GM19099 (cell line): ENCODE results near the gene RCN2.

Experiments used
- POLR2A ChIP-seq: IDR thresholded peaks from 3 replicates; pipeline ENCODE4 v1.6.1; 2011; ENCODE audit warnings: low read depth; ENCODE audit not compliant: insufficient read length; ENCODE audit errors: extremely low read depth

Gene RCN2

DNA sequence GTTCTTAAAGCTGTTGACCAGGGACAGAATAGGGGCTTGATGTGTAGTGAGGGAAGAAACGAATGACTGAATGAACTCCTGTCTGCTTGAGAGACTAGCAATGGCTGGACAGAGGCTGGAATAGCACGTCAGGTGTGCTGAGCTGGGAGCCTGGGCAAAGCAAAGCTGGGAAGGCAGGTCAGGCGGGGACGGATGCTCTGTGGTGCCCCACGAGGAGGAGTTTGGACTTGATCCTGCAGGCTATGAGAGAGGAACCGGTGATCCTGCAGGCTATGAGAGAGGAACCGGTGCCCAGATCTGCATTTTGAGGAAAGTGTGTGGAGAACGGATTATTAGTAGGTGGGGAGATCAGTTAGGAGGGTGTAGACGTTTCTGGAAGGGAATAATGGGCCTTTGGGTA, 32.0 kb downstream of the RCN2 start:
- no peak for TF ChIP-seq POLR2A

DNA sequence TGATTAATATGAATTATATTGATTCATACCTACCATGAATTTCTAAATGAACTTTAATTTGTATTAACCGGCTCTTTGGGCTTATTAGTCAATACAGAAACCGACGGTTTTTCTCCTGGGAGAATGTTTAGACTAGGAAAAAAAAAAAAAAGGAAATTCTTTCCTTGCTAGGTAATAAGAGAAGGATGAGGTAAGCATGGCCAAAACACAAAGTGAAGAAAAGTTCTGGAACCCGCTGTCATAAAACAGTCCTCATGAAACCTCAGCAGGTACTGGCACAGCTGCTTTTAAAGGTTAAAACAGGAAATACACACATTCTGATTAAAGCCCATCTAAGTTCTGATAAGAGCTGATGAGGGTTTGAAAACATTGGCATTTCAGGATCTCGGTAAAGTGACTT, 32.6 kb downstream of the RCN2 start:
- TF ChIP-seq POLR2A: no peak

DNA sequence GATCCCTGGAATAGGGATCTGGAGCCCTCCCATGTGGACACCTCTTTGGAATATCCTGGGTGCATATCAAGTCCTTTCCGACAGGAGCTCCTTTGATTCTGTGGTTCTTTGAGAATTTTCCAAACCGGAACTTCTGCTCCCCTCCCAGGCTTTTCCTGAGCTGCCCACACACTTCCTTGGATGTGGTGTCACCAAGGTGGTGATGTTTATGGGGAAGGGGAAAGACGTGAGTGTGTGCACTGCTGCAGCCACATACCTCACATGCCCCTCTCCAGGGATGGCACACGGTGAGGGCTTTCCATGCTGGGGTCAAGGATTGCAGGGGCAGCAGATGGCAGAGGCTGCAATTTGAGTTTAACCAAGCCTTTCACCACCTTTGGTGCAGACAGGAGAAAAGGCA, 35.5 kb downstream of the RCN2 start:
- no peak for TF ChIP-seq POLR2A

DNA sequence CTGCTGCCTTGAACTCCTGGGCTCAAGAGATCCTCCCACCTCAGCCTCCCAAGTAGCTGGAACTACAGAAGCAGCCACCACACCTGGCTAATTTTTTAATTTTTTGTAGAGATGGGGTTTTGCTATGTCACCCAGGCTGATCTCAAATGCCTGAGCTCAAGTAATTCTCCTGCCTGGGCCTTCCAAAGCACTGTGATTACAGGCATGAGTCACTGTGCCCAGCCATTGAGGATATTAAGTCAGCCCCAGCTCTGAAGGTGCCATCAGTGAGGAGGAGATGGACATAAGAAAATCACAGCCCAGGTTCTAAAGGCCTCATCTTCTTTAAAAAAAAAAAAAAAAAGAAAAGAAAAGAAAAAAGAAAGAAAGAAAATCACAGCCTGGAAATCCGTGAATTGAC, 36.8 kb downstream of the RCN2 start:
- no peak for TF ChIP-seq POLR2A

DNA sequence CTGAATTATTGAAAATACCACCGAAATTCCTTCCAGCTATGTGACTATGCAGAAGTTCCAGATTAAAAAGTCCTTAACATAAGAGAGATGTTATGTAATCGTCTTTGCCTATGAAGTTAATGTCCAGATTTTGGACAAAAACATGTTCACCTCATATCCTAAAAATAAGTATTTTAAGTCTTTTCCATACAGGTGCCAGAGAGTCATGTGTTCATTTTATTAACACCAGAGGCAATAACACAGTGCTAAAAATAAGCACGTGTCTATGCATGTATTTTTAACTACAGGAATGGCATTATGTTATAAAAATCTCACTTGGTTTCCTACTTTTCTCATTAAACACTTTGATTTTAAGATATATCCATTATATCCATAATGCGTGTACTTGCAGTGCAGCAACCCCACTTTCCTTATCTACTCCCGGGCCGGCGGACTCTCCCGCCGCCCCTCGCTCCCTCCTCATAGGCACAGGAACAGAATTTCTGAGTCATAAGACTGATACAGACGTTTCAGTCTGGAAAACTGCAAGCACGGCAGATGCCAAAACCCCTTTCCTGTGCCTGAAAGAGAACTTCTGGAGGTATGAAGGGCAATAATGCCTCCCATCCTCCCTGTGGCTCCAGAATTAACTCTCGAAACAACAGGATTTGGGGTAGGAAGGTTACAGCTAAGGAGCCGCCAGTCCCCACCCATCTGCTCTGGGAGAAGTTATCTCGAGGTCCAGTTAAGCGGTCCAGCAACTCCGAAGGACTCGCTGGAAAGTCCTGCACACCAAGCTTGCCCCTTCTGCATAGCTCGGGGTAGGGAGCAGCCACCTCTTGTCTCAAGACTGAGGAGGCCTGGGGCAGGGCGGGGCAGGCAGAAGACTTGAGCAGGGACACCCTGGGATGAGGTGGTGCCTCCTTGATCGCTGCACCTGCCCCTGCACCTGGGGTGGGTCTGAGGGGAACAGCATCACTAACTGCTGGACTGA, 41.1 kb downstream of the RCN2 start:
- no peak for TF ChIP-seq POLR2A

DNA sequence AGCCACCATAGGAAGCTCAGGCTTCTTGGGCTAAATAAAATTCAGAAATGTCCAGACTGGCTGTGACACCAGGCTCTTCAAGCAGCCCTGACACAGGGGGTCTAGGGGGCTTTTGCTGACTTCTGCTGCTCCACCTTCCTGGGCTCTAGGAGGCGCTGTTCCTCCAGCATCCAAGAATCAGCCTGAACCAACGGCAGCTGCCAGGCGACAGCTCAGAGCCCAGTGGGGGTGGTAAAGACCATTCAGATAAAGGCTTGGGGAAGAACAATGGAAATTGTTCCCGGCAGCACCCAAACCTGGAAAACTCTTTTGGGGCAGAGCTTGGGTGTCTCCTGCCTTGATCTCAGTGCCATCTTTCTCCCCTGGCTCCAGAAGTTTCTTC, 41.8 kb downstream of the RCN2 start:
- TF ChIP-seq POLR2A: no peak

DNA sequence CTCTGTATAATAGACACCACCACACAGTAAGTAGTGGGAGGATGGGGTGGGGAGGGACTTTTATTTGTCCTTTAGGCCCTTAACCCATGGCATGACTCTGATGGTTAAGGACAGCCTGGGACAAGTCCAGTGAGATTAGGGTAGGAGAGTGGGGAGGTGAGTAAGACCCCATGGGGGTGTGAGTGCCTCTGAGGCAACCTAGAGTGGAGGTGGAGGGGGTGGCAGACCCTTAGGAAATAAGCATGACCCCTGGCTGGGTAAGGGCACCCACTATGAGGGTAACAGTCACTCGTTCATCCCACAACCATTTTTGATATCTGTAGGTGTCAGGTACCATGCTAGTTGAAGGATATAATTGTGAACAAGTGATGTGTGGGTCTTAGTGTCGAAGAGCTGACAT, 42.4 kb downstream of the RCN2 start:
- no peak for TF ChIP-seq POLR2A

DNA sequence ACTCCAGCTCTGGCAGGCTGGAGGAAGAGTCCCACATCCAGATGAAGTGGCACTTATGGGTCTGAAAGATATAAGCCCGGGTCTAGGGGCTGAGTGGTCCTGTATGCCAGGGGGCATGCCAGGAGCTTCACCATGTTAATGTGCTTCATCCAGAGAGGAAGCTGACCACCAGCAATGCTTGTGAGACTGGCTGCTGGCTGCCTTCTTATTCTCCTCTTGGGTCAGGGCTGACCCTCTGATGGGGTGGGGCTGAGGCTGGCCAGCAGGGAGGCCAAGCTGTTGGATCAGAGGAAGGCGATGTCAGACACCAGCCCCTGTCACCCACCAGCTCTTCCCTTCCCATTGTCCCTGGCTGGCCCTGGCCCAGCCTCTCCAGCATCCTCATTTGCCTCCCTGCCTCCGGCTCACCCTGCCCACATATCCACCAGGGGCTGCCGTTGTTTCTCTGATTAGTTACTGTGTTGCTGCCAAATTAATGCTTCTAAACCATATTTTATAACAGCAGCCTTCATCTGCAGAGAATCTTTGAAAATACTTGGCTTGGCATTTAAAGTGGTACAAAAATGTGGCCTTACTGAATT, 43.0 kb downstream of the RCN2 start:
- TF ChIP-seq POLR2A: no peak

DNA sequence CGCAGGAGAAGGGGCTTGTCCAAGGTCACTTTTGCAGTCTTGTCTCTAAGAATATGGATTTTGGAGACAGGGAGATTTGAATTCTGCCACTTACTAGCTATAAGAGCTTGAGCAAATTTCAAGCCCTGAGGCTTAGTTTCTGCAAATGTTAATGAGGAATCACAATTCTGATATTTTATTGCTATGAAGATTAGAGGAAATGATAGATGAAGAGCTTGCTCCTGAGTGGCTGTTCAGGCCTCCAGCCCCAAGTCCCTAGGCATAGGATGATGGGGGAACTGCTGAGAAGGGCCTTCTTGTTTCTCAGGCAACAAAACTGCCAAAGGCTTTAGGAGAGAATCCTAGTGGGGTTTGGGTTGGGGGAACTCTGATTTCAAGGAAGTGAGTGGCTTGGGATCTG, 44.6 kb downstream of the RCN2 start:
- no peak for TF ChIP-seq POLR2A

DNA sequence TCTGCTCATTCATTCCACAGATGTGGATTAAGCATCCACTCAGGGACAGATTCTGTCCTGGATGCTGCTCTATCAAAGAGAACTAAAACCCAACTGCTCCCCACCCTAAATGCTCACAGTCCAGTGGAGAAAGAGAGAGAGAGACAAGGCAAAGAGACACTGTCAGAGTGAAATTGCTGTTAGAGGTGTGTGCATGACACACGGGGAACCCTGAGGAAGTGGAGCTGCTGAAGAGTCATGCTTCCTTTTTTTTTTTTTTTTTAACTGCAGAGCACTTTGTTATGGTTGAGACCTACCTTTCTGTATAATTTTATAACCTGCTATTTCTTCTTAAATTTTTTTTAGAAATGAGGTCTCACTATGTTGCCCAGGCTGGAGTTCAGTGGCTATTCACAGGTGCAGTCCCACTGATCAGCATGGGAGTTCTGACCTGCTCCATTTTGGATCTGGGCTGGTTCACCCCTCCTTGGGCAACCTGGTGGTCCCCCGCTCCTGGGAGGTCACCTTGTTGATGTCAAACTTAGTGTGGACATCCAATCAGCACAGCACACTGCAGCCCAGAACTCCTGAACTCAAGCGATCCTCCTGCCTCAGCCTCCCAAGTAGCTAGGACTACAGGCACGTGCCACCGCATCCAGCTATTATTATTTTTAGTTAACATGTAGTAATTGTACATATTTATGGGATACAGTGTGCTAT, 45.2 kb downstream of the RCN2 start:
- no peak for TF ChIP-seq POLR2A

DNA sequence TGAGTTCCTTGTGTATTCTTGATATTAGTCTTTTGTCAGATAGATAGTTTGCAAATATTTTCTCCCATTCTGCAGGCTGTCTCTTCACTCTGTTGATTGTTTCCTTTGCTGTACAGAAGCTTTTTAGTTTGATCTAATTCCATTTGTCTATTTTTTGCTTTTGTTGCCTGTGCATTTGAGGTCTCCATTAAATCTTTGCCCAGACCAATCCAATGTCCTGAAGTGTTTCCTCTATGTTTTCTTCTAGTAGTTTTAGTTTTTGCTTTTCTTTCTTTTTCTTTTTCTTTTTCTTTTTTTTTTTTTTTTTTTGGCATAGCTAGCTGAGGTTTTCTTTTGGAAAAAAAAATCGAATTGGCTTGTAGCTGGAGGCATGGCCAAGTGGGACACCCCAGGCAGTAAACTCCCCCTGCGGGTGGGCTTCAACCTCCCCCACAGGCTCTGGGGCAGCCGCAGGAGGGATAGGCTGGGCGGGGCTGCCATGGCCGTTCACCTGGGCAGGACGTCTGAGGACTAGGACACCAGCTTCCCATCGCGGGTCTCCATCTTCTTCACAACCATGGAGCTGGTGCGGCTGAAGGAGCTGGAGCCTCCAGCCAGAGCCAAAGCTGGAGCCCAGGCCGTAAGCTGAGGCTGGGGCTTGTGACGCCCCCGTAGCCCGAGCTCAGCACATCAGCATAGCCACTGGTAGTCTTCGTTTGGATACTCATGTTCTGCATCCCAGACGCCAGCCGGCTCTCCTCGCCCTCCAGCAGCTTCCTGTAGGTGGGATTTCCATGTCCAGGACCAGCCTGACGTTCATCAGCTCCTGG, 47.2 kb downstream of the RCN2 start:
- no peak for TF ChIP-seq POLR2A

DNA sequence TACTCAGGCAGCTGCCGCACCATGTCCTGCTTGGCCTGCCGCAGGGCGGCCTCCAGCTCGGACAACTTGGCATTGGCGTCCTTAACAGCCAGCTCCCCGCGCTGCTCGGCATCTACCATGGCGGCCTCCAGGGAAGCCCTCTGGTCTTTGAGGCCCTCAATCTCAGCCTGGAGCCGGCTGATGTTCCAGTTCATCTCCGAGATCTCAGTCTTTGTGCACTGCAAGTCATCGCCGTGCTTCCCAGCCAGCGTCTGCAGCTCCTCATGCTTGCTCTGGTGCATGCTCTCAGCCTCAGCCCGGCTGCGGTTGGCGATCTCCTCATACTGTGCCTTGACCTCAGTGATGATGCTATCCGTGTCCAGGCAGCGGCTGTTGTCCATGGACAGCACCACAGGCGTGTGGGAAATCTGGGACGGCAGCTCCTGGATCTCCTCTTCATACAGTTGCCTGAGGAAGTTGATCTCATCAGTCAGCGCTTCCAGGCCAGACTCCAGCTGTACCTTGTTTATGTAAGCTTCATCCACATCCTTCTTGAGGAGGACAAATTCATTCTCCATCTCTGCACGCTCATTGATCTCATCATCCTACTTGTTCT, 47.9 kb downstream of the RCN2 start:
- no peak for TF ChIP-seq POLR2A

DNA sequence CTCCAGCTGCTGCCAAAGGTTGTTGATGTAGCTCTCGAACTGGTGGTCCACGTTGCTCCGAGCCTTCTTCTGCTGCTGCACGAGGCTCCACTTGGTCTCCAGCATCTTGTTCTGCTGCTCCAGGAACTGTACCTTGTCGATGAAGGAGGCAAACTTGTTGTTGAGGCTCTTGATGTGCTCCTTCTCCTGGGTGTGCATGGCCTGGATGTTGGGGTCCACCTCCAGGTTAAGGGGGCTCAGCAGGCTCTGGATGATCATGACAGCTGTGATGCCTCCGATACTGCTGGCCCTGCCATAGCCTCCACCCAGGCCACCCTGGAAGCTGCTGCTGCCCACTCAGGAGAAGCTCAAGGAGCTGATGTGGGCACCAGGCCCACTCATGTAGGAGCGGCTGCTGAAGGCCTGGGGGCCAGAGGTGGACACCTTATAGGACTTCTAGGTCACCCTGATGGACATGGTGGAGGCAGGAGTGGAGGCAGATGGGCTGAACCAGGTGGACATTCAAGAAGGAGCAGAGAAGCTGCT, 48.5 kb downstream of the RCN2 start:
- TF ChIP-seq POLR2A: no peak

DNA sequence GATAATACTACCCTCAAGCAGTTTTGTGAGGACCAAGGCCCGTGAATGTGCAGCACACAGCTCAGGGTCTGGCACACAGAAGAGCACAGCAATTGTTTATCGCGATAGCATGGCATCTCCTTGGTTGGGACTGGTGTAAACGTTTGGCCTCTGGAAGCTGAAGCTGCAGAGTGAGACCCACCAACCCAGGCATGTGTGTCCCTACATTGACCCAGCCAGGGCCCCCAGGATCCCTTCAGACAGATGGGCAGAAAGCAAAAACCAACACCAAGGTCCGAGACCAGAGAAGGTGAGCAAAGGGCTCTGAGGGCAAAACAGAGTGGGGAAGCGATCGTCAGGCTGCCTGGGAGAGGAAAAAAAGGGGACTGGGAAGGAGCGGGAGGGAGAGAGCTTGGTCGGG, 50.8 kb downstream of the RCN2 start:
- TF ChIP-seq POLR2A: no peak

DNA sequence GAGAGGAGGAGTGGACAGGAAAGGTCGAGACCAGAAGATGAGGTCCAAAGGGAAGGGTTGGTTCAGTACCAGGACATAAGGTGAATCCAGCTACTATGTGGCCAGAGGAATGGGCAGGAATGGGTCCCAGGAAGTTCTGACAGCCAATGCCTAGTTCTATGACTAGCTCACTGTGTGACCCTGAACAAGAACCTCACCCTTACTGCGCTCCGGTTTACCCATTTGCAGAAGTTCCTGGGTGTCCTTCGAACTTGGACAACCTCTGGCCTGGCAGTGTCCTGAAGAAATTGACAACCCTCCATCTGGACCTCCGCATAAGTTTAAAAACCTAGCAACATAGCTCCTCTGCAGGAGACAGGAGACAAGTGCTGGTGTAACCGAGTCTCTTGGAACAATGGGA, 51.2 kb downstream of the RCN2 start:
- TF ChIP-seq POLR2A: no peak
